NCI-H1105 treated with DMSO at 0.1 percent for 48 hours (cell line): ENCODE measurements around the gene IL4I1.

Experiments used
- DNase-seq: peaks from one replicate; lab custom pipeline; 2025; lab: John Stamatoyannopoulos, UW

Gene IL4I1

GRCh38 chr19:49877879-49878743, 18.6 kb downstream of the IL4I1 start:
- peak; percentile 91 for DNase-seq

GRCh38 chr19:49877020-49877878, 19.4 kb downstream of the IL4I1 start, which contains the start of the genes AKT1S1 and TBC1D17:
AKT1S1 (minus strand) TSS chr19:49877355; CDS start chr19:49873295, 4,060 bp downstream.
TBC1D17 (plus strand) TSS chr19:49877702; CDS start chr19:49877724, 22 bp downstream.
- peak; percentile 100 for DNase-seq

GRCh38 chr19:49876422-49877019, 20.2 kb downstream of the IL4I1 start:
- DNase-seq: peak; percentile 99

- peak; percentile 37 for DNase-seq
These were observed 20.7 kb downstream of the IL4I1 start for GRCh38 chr19:49875857-49876421.

- no peak for DNase-seq
These were observed 21.5 kb downstream of the IL4I1 start for GRCh38 chr19:49875177-49875576.

- no peak for DNase-seq
These were observed 22.1 kb downstream of the IL4I1 start for GRCh38 chr19:49874503-49875157.

- no peak for DNase-seq
These were observed 22.9 kb downstream of the IL4I1 start for GRCh38 chr19:49873834-49874233.

- no peak for DNase-seq
These were observed 23.6 kb downstream of the IL4I1 start for GRCh38 chr19:49873129-49873521.

GRCh38 chr19:49872245-49873128, 24.2 kb downstream of the IL4I1 start:
- DNase-seq: no peak

- no peak for DNase-seq
These were observed 25.2 kb downstream of the IL4I1 start for GRCh38 chr19:49871349-49871985.

- no peak for DNase-seq
These were observed 26.3 kb downstream of the IL4I1 start for GRCh38 chr19:49870309-49870901.

- DNase-seq: peak; percentile 100
These were observed 27.0 kb downstream of the IL4I1 start for GRCh38 chr19:49869484-49870308.

GRCh38 chr19:49869009-49869483, 27.6 kb downstream of the IL4I1 start:
- no peak for DNase-seq

- DNase-seq: peak; percentile 90
These were observed 29.5 kb downstream of the IL4I1 start, which contains the start of gene PNKP for GRCh38 chr19:49866933-49867782. PNKP (minus strand) TSS chr19:49867576; CDS start chr19:49867204, 372 bp downstream.

- no peak for DNase-seq
These were observed 31.8 kb downstream of the IL4I1 start for GRCh38 chr19:49864890-49865289.

GRCh38 chr19:49863935-49864320, 32.8 kb downstream of the IL4I1 start:
- DNase-seq: no peak

GRCh38 chr19:49863254-49863934, 33.3 kb downstream of the IL4I1 start:
- no peak for DNase-seq
